Motor neuron (in vitro differentiated cells): ENCODE measurements around the gene GLI3. TPM values are rescaled to one million over a fixed set of nuclear protein-coding genes. Genes with fewer than 3 reads are reported as not detected.

Source experiments
- ATAC-seq, 8 experiments: fragments of 200-7000 bp; cut with Tn5 transposase; replicated peaks in 6 of 8; 2 replicates each; pipeline ENCODE4 v1.8.0; 2021; ENCODE audit warnings: mild to moderate bottlenecking in 8 of 8, moderate library complexity in 8 of 8
- H3K27ac ChIP-seq, 2 donors: fragments of 250-450 bp; sonication (Bioruptor Pico); 2 replicates each; pipeline ENCODE4 v1.9.0; 2021; ENCODE audit warnings: antibody characterized with exemption in 2 of 2, mild to moderate bottlenecking in 2 of 2, moderate library complexity in 1 of 2
- H3K4me1 ChIP-seq, 2 donors: fragments of 250-450 bp; sonication (Bioruptor Pico); replicated peaks in 1 of 2; 2 replicates each; pipeline ENCODE4 v1.6.1; 2021; ENCODE audit warnings: antibody characterized with exemption in 2 of 2, mild to moderate bottlenecking in 2 of 2, moderate library complexity in 1 of 2
- H3K4me3 ChIP-seq, 5 donors: fragments of 250-450 bp; sonication (Bioruptor Pico); 2 replicates each; pipeline ENCODE4 v1.9.0; 2021; ENCODE audit warnings: antibody characterized with exemption in 5 of 5, mild to moderate bottlenecking in 5 of 5, moderate library complexity in 4 of 5
- WGBS, 10 experiments: fragments of 450-650 bp; shearing (Covaris generic); methylation state at CpG; one replicate each; pipeline ENCODE4 v1.0.0; 2022; 5-methylcytosine and 5-hydroxymethylcytosine counted together
- in situ Hi-C, 9 experiments: fragments of 400-800 bp; cut with MboI; loops; one replicate each; pipeline ENCODE4 v1.15.0; 2021; ENCODE audit warnings: low sequenced_read_pairs in 9 of 9, low pct_unique_long_range_greater_than_20kb in 2 of 9; ENCODE audit not compliant: unreplicated experiment in 9 of 9
- total RNA-seq, 8 experiments: library from RNA; unstranded; fragments of 300-600 nt; gene quantifications; 2 replicates each; pipeline versions ENCODE4 v1.2.3 to v1.2.4, GENCODE V29; 2022

GLI3 gene
- total RNA-seq, 8 experiments from 2014 or later: 0.38 to 14.2 (median 4.7) TPM

DNA sequence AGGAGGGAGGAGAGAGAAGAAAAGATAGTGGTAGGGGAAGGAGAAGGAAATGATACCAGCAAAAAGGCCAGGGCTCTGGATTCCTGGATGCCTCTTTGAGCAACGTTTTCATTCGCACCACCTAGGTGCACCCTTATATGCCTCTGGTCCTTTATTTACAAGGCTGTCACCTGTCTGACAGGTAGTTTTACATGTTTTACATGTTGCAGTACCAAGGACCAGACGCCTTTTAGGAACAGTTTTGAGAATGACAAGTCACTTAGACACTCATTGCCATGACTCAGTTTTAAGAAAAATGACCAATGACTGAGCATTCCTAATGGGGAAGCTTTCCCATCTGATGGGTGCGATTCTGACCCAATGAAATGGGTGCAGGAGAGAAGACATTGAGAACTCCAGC lies 119.8 kb downstream of the GLI3 start:
- in situ Hi-C loops: no loop called here
- Histone ChIP-seq H3K4me1 (peaks cover 0 to 4% of the 10 kb centered on the region in 2 donors), H3K27ac (no peak overlapping the region), H3K4me3 (no peak overlapping the region)
- 40 to 100% (median 80%) methylated on average over 1 to 4 of the region's 4 CpGs; no CpG with 5 or more reads in 1 of the 10 experiments for WGBS, 10 experiments
- no peak for ATAC-seq

DNA sequence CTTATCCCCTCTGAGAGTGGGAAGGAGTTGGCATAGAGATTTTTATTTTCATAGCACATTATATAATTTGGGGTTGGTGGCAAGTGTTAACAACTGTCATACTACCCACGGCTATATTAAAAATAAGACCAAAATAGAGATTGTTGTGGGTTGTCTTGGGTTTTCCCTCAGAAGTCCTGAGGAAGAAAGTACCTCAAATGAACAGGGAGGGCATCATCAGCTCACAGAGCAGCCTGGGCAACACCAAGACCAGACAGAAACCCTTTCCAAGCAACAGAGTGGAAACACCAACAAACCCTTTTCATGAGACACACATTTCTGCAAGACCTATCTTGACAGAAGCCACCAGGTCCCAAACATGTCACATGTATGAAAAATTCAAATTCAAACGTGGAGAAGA lies 121.2 kb downstream of the GLI3 start:
- WGBS, 10 experiments: 0 to 94% (median 80%) methylated on average over 1 to 2 of the region's 2 CpGs; no CpG with 5 or more reads in 3 of the 10 experiments
- in situ Hi-C loops: no loop called here
- H3K4me1 ChIP-seq: peaks cover 0 to 4% of the 10 kb centered on the region in 2 donors
- no peak overlapping the region for H3K27ac ChIP-seq
- ATAC-seq: no peak
- no peak overlapping the region for H3K4me3 ChIP-seq

DNA sequence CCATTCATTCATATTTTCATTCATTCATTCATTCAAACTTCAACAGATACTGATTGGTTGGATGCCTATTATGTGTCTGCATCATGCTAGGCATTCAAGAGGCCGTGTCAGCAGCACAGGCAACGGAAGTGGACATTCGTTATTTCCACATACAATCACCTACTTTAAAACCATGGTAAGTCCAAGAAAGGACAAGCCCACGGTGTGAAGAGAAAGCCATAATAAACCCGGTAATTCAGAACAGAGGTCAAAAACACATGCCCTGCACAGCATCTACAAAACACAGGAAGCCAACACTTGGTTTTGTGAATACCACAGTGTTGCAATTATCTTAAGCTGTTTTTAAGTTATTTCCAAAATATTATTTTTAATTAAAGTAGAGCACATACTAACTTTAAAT lies 126.7 kb downstream of the GLI3 start:
- 60 to 100% (median 81%) methylated on average over 1 to 5 of the region's 5 CpGs for WGBS, 10 experiments

DNA sequence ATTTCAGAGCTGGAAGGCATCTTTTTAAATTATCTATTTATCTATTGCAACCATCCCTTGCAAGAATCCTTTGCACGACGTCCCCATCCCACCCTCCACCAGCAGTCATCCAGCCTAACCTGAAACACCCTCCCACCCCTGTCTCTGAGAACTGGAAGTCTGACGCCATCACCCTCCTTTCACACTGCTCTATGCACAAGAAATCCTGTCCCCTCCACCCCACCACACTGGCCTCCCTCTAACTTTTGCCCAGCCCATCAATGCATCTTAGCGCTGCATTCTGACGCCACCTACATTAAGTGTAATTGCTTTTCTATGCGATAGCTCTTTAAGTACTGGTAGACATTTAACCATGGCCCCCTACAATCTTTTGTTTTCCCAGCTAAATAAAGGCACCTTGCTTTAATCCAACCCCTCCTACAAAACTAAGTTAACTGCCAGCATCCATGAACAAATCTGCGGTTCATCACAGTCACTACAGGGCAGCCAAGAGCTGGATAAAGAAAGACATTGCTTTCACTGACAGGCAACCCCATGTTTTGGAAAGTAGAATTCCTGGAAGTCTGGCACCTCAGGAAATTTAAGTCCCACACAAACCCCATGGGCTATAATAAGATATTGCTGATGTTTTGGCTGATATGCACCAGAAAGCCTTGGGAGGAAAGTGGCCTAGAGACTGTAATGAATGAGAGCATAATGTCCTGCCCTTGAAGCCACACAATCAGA lies 128.0 kb downstream of the GLI3 start:
- Histone ChIP-seq H3K4me1 (peaks cover 25 to 27% of the 10 kb centered on the region in 2 donors), H3K4me3 (no peak overlapping the region), H3K27ac (no peak overlapping the region)
- in situ Hi-C loops: no loop called here
- 60 to 100% (median 90%) methylated on average over 1 to 5 of the region's 7 CpGs; no CpG with 5 or more reads in 3 of the 10 experiments for WGBS, 10 experiments
- peak in 1 of 8 experiments; percentile 20 for ATAC-seq

More for the DNA sequence above, 126.7 kb downstream of the GLI3 start:
- H3K27ac ChIP-seq: no peak overlapping the region
- peaks cover 25% of the 10 kb centered on the region in 2 donors for H3K4me1 ChIP-seq
- no peak overlapping the region for H3K4me3 ChIP-seq
- no peak for ATAC-seq
- in situ Hi-C loops: no loop called here

DNA sequence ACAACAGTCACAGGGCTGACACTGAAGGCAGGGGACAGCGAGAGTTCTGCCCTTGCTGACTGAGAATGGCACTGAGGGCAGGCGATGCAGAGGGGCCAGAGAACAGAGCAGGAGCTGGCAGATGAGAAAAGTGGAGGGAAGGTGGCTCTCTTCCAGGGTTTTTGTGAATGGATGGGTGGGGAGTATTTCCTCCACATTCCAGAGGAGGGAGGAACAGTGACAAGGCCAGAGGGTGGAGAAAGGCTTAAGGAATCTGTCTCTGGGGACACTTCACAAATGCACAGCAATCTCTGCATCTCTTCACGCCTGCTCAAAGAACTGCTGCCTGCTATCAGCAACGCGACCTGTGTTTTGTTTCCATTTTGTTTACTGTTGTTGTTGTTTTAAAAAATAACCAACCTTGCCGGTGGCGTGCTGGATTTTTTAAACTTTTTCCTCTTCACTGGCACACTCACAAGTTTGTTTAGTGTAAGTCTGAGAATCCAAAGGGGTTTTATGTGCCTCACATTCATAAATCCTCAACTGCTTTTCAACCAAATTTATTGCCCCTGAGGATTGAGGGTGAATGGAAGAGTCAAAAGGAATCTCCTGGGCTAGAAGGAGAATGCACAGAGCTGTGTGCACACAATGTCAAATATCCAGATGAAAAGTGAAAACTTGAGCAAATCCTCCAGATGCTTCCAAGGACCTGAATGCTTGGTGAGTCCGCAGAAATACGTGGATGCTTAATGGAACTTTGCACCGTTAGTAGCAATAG lies 129.3 kb downstream of the GLI3 start:
- WGBS, 10 experiments: 0 to 90% (median 61%) methylated on average over 2 to 9 of the region's 10 CpGs
- Histone ChIP-seq H3K27ac (no peak overlapping the region), H3K4me3 (no peak overlapping the region), H3K4me1 (peaks cover 25 to 27% of the 10 kb centered on the region in 2 donors)
- in situ Hi-C loops: no loop called here
- ATAC-seq: peak; percentile 25 to 69 (median 64)

DNA sequence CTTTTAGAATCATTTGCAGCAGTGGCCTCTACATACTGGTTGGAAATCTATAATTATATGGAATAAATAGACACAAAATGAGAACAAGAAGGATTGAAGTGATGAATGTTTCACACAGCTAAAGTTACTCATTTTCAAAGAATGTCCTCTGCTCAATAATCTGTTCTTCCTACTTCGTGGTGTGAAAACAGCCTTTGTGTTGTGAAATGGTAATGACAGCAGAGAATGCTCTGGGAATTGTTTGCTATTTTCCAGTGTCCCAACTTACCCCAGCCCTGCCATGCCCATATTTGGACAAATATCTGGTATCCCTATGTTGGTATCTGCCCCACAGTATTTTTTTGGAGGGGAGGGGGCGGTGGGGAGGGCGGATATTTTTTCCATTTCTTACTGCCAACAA lies 130.4 kb downstream of the GLI3 start:
- WGBS, 10 experiments: 11 to 92% (median 75%) methylated on average over 1 to 2 of the region's 3 CpGs; no CpG with 5 or more reads in 3 of the 10 experiments
- no peak overlapping the region for H3K4me3 ChIP-seq
- no peak for ATAC-seq
- no peak overlapping the region for H3K27ac ChIP-seq
- in situ Hi-C loops: no loop called here
- H3K4me1 ChIP-seq: peaks cover 25 to 27% of the 10 kb centered on the region in 2 donors

DNA sequence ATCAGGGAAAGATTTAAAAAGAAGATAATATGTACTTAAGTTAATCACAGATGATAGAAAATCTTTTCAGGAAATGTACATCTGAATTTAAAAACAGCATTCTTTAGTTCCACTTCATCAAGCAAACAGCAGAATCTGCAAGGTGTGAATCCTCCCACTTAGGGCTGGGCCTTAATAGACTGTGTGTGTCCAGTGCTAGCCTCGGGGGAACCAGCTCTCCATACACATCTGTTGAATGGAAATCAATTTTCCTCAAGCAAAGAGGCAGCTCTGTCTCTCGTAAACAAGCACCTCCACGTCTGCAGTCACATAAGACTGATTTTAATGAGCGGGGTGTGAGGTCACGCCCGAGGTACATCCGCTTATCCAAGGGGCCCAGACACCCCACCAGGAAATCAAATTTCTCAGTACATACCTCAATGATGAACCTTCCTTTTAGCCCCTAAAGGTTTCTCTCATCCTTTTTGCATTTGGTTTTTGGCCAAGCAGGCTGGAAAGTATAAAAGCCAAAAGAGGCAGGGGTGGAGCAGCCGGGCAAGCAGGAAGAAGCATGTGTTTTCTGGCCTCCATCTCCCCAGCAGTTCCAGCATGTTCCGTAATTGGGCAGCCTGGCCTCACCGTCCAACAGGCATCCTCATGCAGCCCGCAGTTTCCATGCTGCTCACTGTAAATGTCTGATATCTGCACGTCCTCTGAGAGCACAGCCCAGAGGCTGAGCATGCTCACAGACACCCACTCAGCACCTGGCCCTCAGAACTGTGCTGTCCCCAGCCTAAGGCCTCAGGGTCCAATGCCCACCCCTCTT lies 131.3 kb downstream of the GLI3 start:
- ATAC-seq: peak; percentile 33 to 80 (median 65)
- Histone ChIP-seq H3K4me1 (peaks cover 25 to 27% of the 10 kb centered on the region in 2 donors), H3K4me3 (no peak overlapping the region), H3K27ac (no peak overlapping the region)
- in situ Hi-C loops: no loop called here
- 5 to 100% (median 60%) methylated on average over 1 to 9 of the region's 12 CpGs; no CpG with 5 or more reads in 3 of the 10 experiments for WGBS, 10 experiments

DNA sequence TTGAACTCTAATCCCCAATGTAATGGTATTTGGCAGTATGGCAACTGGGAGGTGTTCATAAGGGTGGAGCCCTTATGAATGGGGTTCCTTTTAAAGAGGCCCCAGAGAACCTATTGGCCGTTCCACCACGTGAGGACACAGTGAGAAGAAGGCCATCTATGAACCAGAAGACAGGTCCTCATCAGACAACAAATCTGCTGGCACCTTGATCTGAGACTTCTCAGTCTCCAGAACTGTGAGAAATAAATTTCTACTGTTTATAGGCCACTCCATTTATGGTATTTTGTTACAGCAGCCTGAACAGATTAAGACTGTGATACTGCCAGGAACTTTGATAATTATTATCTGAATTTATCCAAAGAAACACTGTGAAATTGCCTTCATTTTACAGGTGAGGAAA lies 132.3 kb downstream of the GLI3 start:
- WGBS, 10 experiments: 0 to 100% (median 66%) methylated on average over 1 to 2 of the region's 2 CpGs; no CpG with 5 or more reads in 4 of the 10 experiments
- peak in 2 of 8 experiments; percentile 3 to 8 for ATAC-seq
- Histone ChIP-seq H3K4me3 (no peak overlapping the region), H3K4me1 (peaks cover 25 to 27% of the 10 kb centered on the region in 2 donors), H3K27ac (no peak overlapping the region)
- in situ Hi-C loops: no loop called here

DNA sequence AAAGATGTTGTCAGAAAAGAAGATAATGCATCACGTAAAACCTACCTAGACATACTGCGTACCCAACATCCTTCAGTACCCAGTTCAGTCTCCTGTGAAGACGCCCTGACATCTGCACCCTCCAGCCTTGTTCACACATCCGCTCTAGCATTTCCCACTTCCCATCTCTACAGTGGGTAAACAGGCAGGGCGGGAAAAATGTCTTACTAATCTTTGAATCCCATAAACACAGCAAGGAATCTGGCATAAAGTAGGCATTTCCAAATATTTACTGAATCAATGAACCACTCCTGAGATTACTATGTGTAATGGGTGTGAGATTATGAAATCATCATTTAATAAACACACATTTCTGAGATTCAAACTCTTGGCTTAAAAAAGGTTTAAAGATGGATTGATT lies 132.8 kb downstream of the GLI3 start:
- Histone ChIP-seq H3K4me1 (peaks cover 22 to 24% of the 10 kb centered on the region in 2 donors), H3K27ac (no peak overlapping the region), H3K4me3 (no peak overlapping the region)
- peak in 2 of 8 experiments; percentile 3 to 7 for ATAC-seq
- in situ Hi-C loops: no loop called here
- 50 to 100% (median 90%) methylated on average over 1 to 5 of the region's 5 CpGs; no CpG with 5 or more reads in 2 of the 10 experiments for WGBS, 10 experiments

DNA sequence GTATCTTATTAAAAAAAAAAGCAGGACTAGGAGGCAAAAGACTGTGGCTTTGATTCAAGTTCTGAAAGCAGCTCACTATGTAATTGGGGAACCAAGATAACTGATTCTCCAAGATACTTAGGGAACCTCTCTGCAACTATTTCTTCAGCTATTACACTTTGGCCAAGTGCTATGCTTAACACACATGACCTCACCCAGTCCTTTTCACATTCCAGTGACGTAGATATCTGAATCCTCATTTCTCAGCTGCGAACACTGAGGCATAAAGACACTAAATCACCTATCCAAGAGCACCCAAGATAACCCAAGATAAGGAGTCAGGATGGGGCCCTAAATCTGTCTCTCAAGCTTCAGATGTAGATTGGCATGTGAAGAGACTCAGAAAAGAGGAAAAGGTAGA lies 133.6 kb downstream of the GLI3 start:
- WGBS, 10 experiments: 61 to 100% (median 94%) methylated on average over 1 to 2 of the region's 2 CpGs; no CpG with 5 or more reads in 5 of the 10 experiments
- H3K4me1 ChIP-seq: peaks cover 16 to 20% of the 10 kb centered on the region in 2 donors
- no peak for ATAC-seq
- H3K4me3 ChIP-seq: no peak overlapping the region
- no peak overlapping the region for H3K27ac ChIP-seq
- in situ Hi-C loops: no loop called here

DNA sequence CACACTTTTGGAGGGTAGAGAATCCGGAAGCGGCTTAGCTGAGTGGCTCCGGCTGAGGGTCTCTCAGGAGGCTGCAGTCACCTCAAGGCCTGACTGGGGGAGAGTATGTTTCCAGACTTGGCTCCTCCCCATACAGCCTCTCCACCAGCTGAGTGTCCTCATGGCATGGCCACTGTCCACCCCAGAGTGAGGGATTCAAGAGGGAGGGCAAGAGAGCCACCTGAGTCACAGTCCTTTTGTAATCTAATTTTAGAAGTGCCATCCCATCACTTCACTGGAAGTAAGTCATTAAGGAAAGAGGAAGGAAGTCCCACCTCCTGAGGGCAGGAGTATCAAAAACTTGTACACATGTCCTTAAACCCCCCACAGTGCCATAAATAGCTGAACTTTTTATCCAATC lies 134.0 kb downstream of the GLI3 start:
- no peak for ATAC-seq
- Histone ChIP-seq H3K27ac (no peak overlapping the region), H3K4me1 (peaks cover 16 to 18% of the 10 kb centered on the region in 2 donors), H3K4me3 (no peak overlapping the region)
- WGBS, 10 experiments: 90 to 94% (median 93%) methylated on average over 3 of the region's 3 CpGs; no CpG with 5 or more reads in 7 of the 10 experiments
- in situ Hi-C loops: no loop called here

DNA sequence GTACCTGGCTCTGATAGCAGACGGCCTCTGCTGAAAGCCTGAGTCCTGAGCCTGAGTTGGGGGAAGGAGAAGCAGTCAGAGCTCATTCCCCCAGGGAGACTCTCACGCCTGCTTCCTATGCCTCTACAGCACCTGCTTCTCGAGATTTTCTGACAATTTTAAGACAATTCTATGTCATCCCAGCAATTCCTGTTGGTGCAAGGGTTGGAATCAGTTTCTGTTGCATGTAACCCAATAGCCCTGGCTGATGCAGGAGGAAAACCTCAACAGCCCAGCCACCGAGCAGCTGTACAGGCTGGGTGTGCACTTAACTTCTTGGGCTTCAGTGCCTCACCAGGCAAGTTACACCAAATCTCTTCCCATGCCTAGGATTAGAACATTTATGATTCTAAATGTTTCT lies 134.7 kb downstream of the GLI3 start:
- ATAC-seq: no peak
- Histone ChIP-seq H3K4me1 (peaks cover 15% of the 10 kb centered on the region in 2 donors), H3K27ac (peak overlapping the region in 1 of 2 donors; percentile 19), H3K4me3 (no peak overlapping the region)
- in situ Hi-C loops: no loop called here
- 60 to 100% (median 96%) methylated on average over 1 to 2 of the region's 4 CpGs; no CpG with 5 or more reads in 4 of the 10 experiments for WGBS, 10 experiments
